Astrocyte (in vitro differentiated cells and primary cell): ENCODE data around the gene CHFR.

ENCODE experiments used
- EZH2 ChIP-seq: IDR thresholded peaks from 2 replicates; pipeline ENCODE4 v1.6.1; 2012; ENCODE audit warnings: mild to moderate bottlenecking, low read length, inconsistent platforms; ENCODE audit not compliant: insufficient read depth
- TF ChIP-seq, protein P1 (sequence below): IDR thresholded peaks from 2 replicates; pipeline ENCODE4 v1.5.1; 2011; ENCODE audit warnings: low read depth, mild to moderate bottlenecking, inconsistent platforms, low read length, moderate library complexity; ENCODE audit not compliant: insufficient read depth

DNA sequence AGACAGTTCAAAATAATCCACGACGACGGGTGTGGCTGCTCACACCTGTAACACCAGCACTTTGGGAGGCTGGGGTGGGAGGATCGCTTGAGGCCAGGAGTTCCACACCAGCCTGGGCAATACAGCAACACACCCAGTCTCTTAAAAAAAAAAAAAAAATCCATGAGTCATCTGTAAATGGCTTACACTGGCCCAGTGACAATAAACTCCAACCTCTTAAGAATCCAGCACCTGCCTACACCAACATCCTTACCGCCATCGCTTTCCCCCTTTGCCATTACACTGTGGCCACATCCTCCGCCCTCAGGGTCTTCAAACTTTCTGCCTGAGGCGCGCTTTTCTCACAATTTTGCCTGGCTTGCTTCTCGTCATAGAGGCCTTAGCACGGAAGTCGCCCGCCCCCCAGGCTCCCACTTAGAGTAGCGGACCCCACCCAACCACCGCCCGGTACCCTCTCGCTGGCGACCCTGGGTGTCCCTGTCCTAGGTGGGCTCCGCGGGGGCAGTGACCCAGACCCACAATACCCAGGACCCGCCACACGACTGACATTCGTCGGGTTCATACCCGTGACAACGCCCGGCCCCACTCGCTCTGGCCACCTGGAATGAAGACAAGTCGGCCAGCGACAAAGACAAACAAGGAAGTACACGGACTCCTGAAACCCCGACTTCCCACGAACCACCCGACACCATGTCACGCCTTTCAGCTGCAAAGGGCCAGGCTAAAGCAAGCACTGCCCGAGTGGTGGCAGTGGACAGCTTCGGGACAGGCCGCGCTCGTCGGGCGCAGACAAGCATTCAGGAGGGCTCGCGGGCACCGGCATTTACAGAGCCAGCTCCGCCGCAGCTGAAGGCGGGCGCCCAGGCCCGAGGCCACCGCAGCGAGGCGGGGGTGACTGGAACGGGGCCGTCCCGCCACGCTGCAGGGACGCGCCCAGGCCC is 59.4 kb downstream of the CHFR start:
- TF ChIP-seq, protein P1, sequence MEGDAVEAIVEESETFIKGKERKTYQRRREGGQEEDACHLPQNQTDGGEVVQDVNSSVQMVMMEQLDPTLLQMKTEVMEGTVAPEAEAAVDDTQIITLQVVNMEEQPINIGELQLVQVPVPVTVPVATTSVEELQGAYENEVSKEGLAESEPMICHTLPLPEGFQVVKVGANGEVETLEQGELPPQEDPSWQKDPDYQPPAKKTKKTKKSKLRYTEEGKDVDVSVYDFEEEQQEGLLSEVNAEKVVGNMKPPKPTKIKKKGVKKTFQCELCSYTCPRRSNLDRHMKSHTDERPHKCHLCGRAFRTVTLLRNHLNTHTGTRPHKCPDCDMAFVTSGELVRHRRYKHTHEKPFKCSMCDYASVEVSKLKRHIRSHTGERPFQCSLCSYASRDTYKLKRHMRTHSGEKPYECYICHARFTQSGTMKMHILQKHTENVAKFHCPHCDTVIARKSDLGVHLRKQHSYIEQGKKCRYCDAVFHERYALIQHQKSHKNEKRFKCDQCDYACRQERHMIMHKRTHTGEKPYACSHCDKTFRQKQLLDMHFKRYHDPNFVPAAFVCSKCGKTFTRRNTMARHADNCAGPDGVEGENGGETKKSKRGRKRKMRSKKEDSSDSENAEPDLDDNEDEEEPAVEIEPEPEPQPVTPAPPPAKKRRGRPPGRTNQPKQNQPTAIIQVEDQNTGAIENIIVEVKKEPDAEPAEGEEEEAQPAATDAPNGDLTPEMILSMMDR = no peak
- TF ChIP-seq EZH2 = no peak
